HG03064 (cell line): ENCODE results near the gene GAGE12F.
"Not testable (repeated sequence)": the region's sequence is repeated elsewhere in the genome, so short reads cannot be mapped to it uniquely, and the experiment has no call there.

Source experiments
- ATAC-seq: cut with Tn5 transposase; IDR thresholded peaks from one replicate; pipeline ENCODE4 v1.9.1; 2021; ENCODE audit warnings: low read depth; ENCODE audit not compliant: unreplicated experiment

Gene GAGE12F, protein sequence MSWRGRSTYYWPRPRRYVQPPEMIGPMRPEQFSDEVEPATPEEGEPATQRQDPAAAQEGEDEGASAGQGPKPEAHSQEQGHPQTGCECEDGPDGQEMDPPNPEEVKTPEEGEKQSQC

DNA sequence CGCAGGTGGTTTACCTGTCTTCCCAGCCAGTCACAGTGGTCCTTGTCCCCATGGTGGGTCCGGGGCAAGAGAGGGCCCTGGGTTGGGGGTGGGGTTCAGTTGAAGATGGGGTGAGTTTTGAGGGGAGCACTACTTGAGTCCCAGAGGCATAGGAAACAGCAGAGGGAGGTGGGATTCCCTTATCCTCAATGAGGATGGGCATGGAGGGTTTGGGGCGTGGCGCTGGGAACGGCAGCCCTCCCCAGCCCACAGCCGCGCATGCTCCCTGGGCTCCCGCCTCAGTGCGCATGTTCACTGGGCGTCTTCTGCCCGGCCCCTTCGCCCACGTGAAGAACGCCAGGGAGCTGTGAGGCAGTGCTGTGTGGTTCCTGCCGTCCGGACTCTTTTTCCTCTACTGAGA lies at the start of gene GAGE12F:
Gene GAGE12F, plus strand, starts transcription at position 301 of the 400 bp plus-strand sequence. CDS start 1,155 bp downstream, outside the sequence.
- not testable (repeated sequence) for ATAC-seq

DNA sequence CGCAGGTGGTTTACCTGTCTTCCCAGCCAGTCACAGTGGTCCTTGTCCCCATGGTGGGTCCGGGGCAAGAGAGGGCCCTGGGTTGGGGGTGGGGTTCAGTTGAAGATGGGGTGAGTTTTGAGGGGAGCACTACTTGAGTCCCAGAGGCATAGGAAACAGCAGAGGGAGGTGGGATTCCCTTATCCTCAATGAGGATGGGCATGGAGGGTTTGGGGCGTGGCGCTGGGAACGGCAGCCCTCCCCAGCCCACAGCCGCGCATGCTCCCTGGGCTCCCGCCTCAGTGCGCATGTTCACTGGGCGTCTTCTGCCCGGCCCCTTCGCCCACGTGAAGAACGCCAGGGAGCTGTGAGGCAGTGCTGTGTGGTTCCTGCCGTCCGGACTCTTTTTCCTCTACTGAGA lies 28.8 kb upstream of the GAGE12F start, which contains the start of gene GAGE12C:
Gene GAGE12C, plus strand, starts transcription at position 301 of the 400 bp plus-strand sequence. CDS start 1,155 bp downstream, outside the sequence.
- ATAC-seq = not testable (repeated sequence)

DNA sequence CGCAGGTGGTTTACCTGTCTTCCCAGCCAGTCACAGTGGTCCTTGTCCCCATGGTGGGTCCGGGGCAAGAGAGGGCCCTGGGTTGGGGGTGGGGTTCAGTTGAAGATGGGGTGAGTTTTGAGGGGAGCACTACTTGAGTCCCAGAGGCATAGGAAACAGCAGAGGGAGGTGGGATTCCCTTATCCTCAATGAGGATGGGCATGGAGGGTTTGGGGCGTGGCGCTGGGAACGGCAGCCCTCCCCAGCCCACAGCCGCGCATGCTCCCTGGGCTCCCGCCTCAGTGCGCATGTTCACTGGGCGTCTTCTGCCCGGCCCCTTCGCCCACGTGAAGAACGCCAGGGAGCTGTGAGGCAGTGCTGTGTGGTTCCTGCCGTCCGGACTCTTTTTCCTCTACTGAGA lies 19.2 kb upstream of the GAGE12F start, which contains the start of gene GAGE12D:
Gene GAGE12D, plus strand, starts transcription at position 301 of the 400 bp plus-strand sequence. CDS start 1,155 bp downstream, outside the sequence.
- not testable (repeated sequence) for ATAC-seq

DNA sequence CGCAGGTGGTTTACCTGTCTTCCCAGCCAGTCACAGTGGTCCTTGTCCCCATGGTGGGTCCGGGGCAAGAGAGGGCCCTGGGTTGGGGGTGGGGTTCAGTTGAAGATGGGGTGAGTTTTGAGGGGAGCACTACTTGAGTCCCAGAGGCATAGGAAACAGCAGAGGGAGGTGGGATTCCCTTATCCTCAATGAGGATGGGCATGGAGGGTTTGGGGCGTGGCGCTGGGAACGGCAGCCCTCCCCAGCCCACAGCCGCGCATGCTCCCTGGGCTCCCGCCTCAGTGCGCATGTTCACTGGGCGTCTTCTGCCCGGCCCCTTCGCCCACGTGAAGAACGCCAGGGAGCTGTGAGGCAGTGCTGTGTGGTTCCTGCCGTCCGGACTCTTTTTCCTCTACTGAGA lies 9.7 kb upstream of the GAGE12F start, which contains the start of gene GAGE12E:
Gene GAGE12E, plus strand, starts transcription at position 301 of the 400 bp plus-strand sequence. CDS start 1,155 bp downstream, outside the sequence.
- ATAC-seq = not testable (repeated sequence)

DNA sequence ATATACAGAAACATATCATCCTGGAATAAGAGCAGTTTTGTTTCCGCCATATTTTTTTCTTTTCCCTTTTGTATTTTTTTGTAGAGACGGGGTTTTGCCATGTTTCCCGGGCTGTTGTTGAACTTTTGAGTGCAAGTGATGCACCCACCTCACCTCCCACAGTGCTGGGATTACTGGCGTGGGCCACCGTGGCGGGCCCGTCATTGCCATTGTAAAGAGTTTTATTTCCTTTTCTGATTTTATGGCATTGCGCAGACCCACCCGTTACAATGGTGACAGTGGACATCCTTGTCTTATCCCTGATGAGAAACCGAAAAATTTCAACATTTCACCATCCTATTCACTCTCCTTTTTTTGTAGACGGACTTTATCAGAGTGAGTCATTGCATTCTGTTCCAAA lies 8.1 kb downstream of the GAGE12F start:
- ATAC-seq = not testable (repeated sequence)

DNA sequence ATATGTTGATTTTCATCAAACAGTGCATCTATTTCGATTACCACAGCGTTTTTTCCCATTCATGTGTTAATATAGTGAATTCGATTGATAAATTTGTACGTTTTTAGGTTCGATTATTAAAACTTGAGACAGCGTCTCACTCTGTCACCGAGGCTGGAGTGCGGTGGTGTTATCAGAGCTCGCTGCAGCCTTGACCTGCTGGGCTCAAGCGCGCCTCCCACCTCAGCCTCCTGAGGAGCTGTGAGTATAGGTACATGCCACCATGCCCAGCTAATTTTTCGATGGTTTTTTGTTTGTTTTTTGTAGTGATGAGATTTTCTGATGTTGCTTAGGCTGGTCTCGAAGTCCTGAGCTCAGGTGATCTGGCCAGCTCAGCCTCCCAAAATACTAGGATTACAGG lies 8.5 kb downstream of the GAGE12F start:
- ATAC-seq = not testable (repeated sequence)

DNA sequence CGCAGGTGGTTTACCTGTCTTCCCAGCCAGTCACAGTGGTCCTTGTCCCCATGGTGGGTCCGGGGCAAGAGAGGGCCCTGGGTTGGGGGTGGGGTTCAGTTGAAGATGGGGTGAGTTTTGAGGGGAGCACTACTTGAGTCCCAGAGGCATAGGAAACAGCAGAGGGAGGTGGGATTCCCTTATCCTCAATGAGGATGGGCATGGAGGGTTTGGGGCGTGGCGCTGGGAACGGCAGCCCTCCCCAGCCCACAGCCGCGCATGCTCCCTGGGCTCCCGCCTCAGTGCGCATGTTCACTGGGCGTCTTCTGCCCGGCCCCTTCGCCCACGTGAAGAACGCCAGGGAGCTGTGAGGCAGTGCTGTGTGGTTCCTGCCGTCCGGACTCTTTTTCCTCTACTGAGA lies 9.5 kb downstream of the GAGE12F start, which contains the start of gene GAGE12G:
Gene GAGE12G, plus strand, starts transcription at position 301 of the 400 bp plus-strand sequence. CDS start 1,155 bp downstream, outside the sequence.
- not testable (repeated sequence) for ATAC-seq

DNA sequence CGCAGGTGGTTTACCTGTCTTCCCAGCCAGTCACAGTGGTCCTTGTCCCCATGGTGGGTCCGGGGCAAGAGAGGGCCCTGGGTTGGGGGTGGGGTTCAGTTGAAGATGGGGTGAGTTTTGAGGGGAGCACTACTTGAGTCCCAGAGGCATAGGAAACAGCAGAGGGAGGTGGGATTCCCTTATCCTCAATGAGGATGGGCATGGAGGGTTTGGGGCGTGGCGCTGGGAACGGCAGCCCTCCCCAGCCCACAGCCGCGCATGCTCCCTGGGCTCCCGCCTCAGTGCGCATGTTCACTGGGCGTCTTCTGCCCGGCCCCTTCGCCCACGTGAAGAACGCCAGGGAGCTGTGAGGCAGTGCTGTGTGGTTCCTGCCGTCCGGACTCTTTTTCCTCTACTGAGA lies 19.0 kb downstream of the GAGE12F start, which contains the start of gene GAGE12H:
Gene GAGE12H, plus strand, starts transcription at position 301 of the 400 bp plus-strand sequence. CDS start 1,155 bp downstream, outside the sequence.
- ATAC-seq = not testable (repeated sequence)

DNA sequence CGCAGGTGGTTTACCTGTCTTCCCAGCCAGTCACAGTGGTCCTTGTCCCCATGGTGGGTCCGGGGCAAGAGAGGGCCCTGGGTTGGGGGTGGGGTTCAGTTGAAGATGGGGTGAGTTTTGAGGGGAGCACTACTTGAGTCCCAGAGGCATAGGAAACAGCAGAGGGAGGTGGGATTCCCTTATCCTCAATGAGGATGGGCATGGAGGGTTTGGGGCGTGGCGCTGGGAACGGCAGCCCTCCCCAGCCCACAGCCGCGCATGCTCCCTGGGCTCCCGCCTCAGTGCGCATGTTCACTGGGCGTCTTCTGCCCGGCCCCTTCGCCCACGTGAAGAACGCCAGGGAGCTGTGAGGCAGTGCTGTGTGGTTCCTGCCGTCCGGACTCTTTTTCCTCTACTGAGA lies 28.6 kb downstream of the GAGE12F start, which contains the start of gene GAGE2A:
Gene GAGE2A, plus strand, starts transcription at position 301 of the 400 bp plus-strand sequence. CDS start 1,155 bp downstream, outside the sequence.
- not testable (repeated sequence) for ATAC-seq

DNA sequence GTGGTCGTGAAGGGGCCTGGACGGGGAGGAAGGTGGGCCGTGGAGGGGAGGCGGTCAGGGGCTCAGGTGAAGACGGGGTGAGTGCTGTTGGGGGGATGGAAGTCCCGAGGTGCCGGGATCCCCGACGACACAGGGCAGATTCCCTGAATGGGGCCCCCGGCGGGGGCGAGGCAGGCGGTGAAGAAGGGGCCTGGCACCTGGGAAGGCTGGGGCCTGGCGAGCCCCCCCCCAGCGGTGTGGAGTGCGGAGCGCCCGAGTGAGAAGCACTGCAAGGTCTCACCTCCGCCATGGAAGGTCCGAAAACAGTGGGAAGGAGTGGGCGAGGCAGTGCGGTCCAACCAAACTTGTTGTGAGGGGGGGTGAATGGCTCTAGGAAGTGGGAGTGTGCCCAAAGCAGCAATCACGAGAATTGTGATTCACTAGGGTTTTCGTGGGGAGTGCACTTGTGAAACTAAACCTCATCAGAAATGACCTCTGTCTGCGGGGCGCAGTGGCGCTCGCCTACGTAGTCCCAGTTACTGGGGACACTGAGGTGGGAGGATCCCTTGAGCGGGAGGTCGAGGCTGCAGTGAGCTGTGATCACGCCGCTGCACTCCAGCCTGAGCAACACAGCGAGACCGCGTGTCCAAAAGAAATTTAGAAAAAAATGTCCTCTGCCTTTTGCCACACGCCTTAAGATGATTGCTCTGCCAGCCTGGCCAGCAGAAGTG lies 29.3 kb downstream of the GAGE12F start:
- ATAC-seq = not testable (repeated sequence)

DNA sequence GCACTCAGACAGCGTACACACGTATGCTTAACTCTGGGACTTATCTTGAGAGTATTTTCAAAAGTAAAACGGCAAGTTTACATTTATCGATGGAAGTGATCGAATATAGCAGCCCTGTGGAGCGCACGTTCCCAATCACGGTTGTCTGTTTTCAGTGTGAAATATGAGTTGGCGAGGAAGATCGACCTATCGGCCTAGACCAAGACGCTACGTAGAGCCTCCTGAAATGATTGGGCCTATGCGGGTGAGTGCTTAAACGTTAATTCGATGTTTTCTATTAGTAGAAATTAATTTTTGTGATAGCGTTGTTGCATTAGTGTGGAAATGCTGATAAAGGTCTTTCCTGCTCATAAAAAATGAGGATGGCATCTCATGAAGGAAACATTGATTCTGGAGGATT lies 29.8 kb downstream of the GAGE12F start:
- ATAC-seq = not testable (repeated sequence)

DNA sequence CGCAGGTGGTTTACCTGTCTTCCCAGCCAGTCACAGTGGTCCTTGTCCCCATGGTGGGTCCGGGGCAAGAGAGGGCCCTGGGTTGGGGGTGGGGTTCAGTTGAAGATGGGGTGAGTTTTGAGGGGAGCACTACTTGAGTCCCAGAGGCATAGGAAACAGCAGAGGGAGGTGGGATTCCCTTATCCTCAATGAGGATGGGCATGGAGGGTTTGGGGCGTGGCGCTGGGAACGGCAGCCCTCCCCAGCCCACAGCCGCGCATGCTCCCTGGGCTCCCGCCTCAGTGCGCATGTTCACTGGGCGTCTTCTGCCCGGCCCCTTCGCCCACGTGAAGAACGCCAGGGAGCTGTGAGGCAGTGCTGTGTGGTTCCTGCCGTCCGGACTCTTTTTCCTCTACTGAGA lies 38.1 kb downstream of the GAGE12F start, which contains the start of gene GAGE1:
Gene GAGE1, plus strand, starts transcription at position 301 of the 400 bp plus-strand sequence. CDS start 1,155 bp downstream, outside the sequence.
- ATAC-seq = not testable (repeated sequence)

DNA sequence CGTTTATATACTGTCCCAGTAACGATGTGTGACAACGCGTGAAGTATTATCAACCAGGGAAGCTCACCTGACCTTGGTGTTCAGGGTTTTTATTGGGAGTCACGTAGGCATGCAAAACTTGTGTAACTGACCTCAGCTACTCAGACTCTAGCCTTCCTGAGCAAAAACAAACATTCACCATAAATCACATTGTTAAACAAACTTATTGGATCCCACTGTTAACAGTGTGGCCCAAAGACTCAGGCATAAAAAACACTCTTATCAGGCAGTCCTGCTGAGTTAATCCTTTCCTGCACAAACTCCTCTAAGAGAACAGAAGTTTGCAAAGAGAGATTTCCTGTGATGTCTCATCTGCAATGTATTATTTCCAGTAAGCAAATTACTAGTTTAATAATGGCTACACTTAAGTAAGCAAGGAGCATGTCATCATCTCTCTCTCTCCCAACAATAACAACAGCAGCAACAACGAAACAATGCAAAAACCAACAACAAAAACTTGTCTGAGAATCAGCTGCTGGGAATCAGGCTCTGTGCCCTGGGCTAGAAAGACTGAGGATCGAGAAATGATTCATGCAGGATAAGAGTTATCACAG lies 50.2 kb downstream of the GAGE12F start:
- no peak for ATAC-seq
